HEK293 (cell line): ENCODE data around the gene POFUT2.
A peak's percentile ranks its signal among the peaks of the same experiment; 100 is the strongest.

Source experiments
- HOXD13 ChIP-seq: sonication (generic); formaldehyde crosslinking; IDR thresholded peaks from 2 replicates; pipeline ENCODE4 v1.8.0; 2022; ENCODE audit warnings: missing genetic modification reagents, borderline replicate concordance
- IKZF3 ChIP-seq: fragments of 450-650 bp; IDR thresholded peaks from 2 replicates; pipeline ENCODE4 v1.5.0; 2018; ENCODE audit warnings: missing biosample characterization, mild to moderate bottlenecking, missing genetic modification characterization, moderate library complexity
- KLF9 ChIP-seq: fragments of 450-650 bp; formaldehyde crosslinking; IDR thresholded peaks from 2 replicates; pipeline ENCODE4 v1.5.1; 2016; ENCODE audit warnings: missing biosample characterization, missing genetic modification characterization, low read depth
- PATZ1 ChIP-seq: fragments of 450-650 bp; formaldehyde crosslinking; IDR thresholded peaks from 2 replicates; pipeline ENCODE4 v1.5.1; 2016; ENCODE audit warnings: missing biosample characterization, missing genetic modification characterization
- SALL2 ChIP-seq: fragments of 450-650 bp; formaldehyde crosslinking; IDR thresholded peaks from 2 replicates; pipeline ENCODE4 v1.5.0; 2017; ENCODE audit warnings: missing biosample characterization, mild to moderate bottlenecking, missing genetic modification characterization, borderline replicate concordance
- ZBTB20 ChIP-seq: fragments of 450-650 bp; formaldehyde crosslinking; IDR thresholded peaks from 2 replicates; pipeline ENCODE4 v1.5.1; 2016; ENCODE audit warnings: missing biosample characterization, missing genetic modification characterization
- ZBTB26 ChIP-seq: fragments of 450-650 bp; formaldehyde crosslinking; optimal IDR thresholded peaks from 2 replicates; pipeline ENCODE3; 2016; ENCODE audit warnings: missing biosample characterization, mild to moderate bottlenecking, missing genetic modification characterization
- ZBTB49 ChIP-seq: fragments of 450-650 bp; formaldehyde crosslinking; IDR thresholded peaks from 2 replicates; pipeline ENCODE4 v1.5.1; 2016; ENCODE audit warnings: missing biosample characterization, missing genetic modification characterization, low read depth
- ZEB2 ChIP-seq: fragments of 450-650 bp; formaldehyde crosslinking; IDR thresholded peaks from 2 replicates; pipeline ENCODE4 v1.5.1; 2016; ENCODE audit warnings: missing biosample characterization, missing genetic modification characterization
- ZIC2 ChIP-seq: fragments of 450-650 bp; formaldehyde crosslinking; IDR thresholded peaks from 2 replicates; pipeline ENCODE4 v1.5.1; 2016; ENCODE audit warnings: missing biosample characterization, missing genetic modification characterization
- ZNF292 ChIP-seq: fragments of 450-650 bp; formaldehyde crosslinking; IDR thresholded peaks from 2 replicates; pipeline ENCODE4 v1.5.1; 2016; ENCODE audit warnings: low read depth, missing biosample characterization, missing genetic modification characterization, borderline replicate concordance
- ZNF341 ChIP-seq: fragments of 450-650 bp; formaldehyde crosslinking; IDR thresholded peaks from 2 replicates; pipeline ENCODE4; 2016; ENCODE audit warnings: low read depth, missing biosample characterization, missing genetic modification characterization
- ZNF366 ChIP-seq: fragments of 450-650 bp; formaldehyde crosslinking; conservative IDR thresholded peaks from 2 replicates; pipeline ENCODE4 v1.5.1; 2016; ENCODE audit warnings: missing biosample characterization, missing genetic modification characterization
- ZNF423 ChIP-seq: fragments of 450-650 bp; formaldehyde crosslinking; IDR thresholded peaks from 2 replicates; pipeline ENCODE4 v1.5.1; 2016; ENCODE audit warnings: missing biosample characterization, missing genetic modification characterization
- ZNF449 ChIP-seq: fragments of 450-650 bp; formaldehyde crosslinking; IDR thresholded peaks from 2 replicates; pipeline ENCODE4 v1.5.1; 2017; ENCODE audit warnings: missing biosample characterization, mild to moderate bottlenecking, missing genetic modification characterization, moderate library complexity
- ZNF501 ChIP-seq: fragments of 450-650 bp; formaldehyde crosslinking; IDR thresholded peaks from 2 replicates; pipeline ENCODE4 v1.5.1; 2016; ENCODE audit warnings: missing biosample characterization, missing genetic modification characterization
- ZNF513 ChIP-seq: fragments of 450-650 bp; IDR thresholded peaks from 2 replicates; pipeline ENCODE4 v1.5.1; 2018; ENCODE audit warnings: missing biosample characterization, missing genetic modification characterization
- ZNF561 ChIP-seq: fragments of 450-650 bp; IDR thresholded peaks from 2 replicates; pipeline ENCODE4 v1.5.1; 2018; ENCODE audit warnings: missing biosample characterization, missing genetic modification characterization, borderline replicate concordance
- ZNF621 ChIP-seq: fragments of 450-650 bp; formaldehyde crosslinking; IDR thresholded peaks from 2 replicates; pipeline ENCODE4 v1.5.1; 2017; ENCODE audit warnings: missing biosample characterization, missing genetic modification characterization
- ZNF626 ChIP-seq: fragments of 450-650 bp; sonication (Bioruptor Pico); formaldehyde crosslinking; IDR thresholded peaks from 2 replicates; pipeline ENCODE4 v1.5.1; 2018; ENCODE audit warnings: missing biosample characterization, missing genetic modification characterization, inconsistent platforms
- ZNF707 ChIP-seq: fragments of 450-650 bp; formaldehyde crosslinking; IDR thresholded peaks from 2 replicates; pipeline ENCODE4 v1.5.1; 2016; ENCODE audit warnings: missing biosample characterization, missing genetic modification characterization
- ZNF76 ChIP-seq: fragments of 450-650 bp; formaldehyde crosslinking; IDR thresholded peaks from 2 replicates; pipeline ENCODE4; 2016; ENCODE audit warnings: low read depth, missing biosample characterization, missing genetic modification characterization, borderline replicate concordance
- ZSCAN30 ChIP-seq: fragments of 450-650 bp; IDR thresholded peaks from 2 replicates; pipeline ENCODE4 v1.5.1; 2018; ENCODE audit warnings: missing biosample characterization, mild to moderate bottlenecking, missing genetic modification characterization, moderate library complexity
- ZXDB ChIP-seq: fragments of 450-650 bp; formaldehyde crosslinking; IDR thresholded peaks from 2 replicates; pipeline ENCODE4 v1.5.1; 2016; ENCODE audit warnings: missing biosample characterization, missing genetic modification characterization

POFUT2 gene

GRCh38 chr21:45294509-45295291 is 7.0 kb upstream of the POFUT2 start (continued):
- no peak for TF ChIP-seq ZBTB49 (tag by site-specific recombination)
- TF ChIP-seq ZNF621 (tag by site-specific recombination): no peak
- TF ChIP-seq ZNF341 (tag by site-specific recombination): peak; percentile 49; the same call in 1 of the 2 replicates
- no peak for TF ChIP-seq ZNF707 (tag by site-specific recombination)
- peak; percentile 47; the same call in 1 of the 2 replicates for TF ChIP-seq ZEB2 (tag by site-specific recombination)
- no peak for TF ChIP-seq ZNF513 (tag by site-specific recombination)
- no peak for TF ChIP-seq ZNF449 (tag by site-specific recombination)
- no peak for TF ChIP-seq ZXDB
- peak; percentile 49; the same call in 1 of the 2 replicates for TF ChIP-seq ZNF366 (tag by site-specific recombination)
- TF ChIP-seq ZNF292 (tag by site-specific recombination): no peak
- TF ChIP-seq ZNF76: 0 out of 2 replicates have a peak, but pooled peaks have one; percentile 43
- peak; percentile 91 for TF ChIP-seq ZBTB20 (tag by site-specific recombination)
- TF ChIP-seq ZIC2 (tag by site-specific recombination): peak; percentile 99
- TF ChIP-seq IKZF3 (tag by site-specific recombination): peak; percentile 46; the same call in 1 of the 2 replicates
- 0 out of 2 replicates have a peak, but pooled peaks have one; percentile 38 for TF ChIP-seq ZNF423 (tag by site-specific recombination)
- TF ChIP-seq ZNF626 (tag by site-specific recombination): no peak
- peak; percentile 19 for TF ChIP-seq ZBTB26 (tag by site-specific recombination)
- TF ChIP-seq ZNF561 (tag by site-specific recombination): peak; percentile 63
- TF ChIP-seq PATZ1 (tag by site-specific recombination): peak; percentile 59
- 0 out of 2 replicates have a peak, but pooled peaks have one; percentile 32 for TF ChIP-seq KLF9
- TF ChIP-seq SALL2: no peak
- no peak for TF ChIP-seq ZNF501 (tag by site-specific recombination)
- no peak for TF ChIP-seq HOXD13 (CRISPR knock-in tag)
- peak; percentile 41; the same call in 1 of the 2 replicates for TF ChIP-seq ZSCAN30 (tag by site-specific recombination)
- TF ChIP-seq, all 188 proteins: peak for 35
